Astrocyte of the cerebellum (primary cell): ENCODE data around the gene MN1.
"Not testable (repeated sequence)": the region's sequence is repeated elsewhere in the genome, so short reads cannot be mapped to it uniquely, and the experiment has no call there.

ENCODE experiments used
- DNase-seq: peaks from one replicate; pipeline ENCODE4 v3.0.0-alpha.2; 2011; ENCODE audit warnings: low read depth
- H3K4me3 ChIP-seq: 2 replicates; pipeline ENCODE4 v1.5.1; 2011; ENCODE audit warnings: mild to moderate bottlenecking, low read depth, low read length, moderate library complexity
- in situ Hi-C: cut with HindIII; loops from 2 replicates; pipeline ENCODE4 v1.10.0; 2017; ENCODE audit warnings: low sequenced_read_pairs
- TF ChIP-seq, protein P1 (sequence below): IDR thresholded peaks from 2 replicates; pipeline ENCODE4 v1.5.1; 2012; ENCODE audit warnings: low read length, low read depth, moderate library complexity, mild to moderate bottlenecking; ENCODE audit errors: missing control alignments

Gene MN1

GRCh38 chr22:27745809-27746208, 55.7 kb downstream of the MN1 start:
- no peak for DNase-seq
- in situ Hi-C loops = no loop called here
- TF ChIP-seq, protein P1, sequence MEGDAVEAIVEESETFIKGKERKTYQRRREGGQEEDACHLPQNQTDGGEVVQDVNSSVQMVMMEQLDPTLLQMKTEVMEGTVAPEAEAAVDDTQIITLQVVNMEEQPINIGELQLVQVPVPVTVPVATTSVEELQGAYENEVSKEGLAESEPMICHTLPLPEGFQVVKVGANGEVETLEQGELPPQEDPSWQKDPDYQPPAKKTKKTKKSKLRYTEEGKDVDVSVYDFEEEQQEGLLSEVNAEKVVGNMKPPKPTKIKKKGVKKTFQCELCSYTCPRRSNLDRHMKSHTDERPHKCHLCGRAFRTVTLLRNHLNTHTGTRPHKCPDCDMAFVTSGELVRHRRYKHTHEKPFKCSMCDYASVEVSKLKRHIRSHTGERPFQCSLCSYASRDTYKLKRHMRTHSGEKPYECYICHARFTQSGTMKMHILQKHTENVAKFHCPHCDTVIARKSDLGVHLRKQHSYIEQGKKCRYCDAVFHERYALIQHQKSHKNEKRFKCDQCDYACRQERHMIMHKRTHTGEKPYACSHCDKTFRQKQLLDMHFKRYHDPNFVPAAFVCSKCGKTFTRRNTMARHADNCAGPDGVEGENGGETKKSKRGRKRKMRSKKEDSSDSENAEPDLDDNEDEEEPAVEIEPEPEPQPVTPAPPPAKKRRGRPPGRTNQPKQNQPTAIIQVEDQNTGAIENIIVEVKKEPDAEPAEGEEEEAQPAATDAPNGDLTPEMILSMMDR = no peak

GRCh38 chr22:27745154-27745553, 56.4 kb downstream of the MN1 start:
- no peak for DNase-seq
- TF ChIP-seq, protein P1 = no peak
- in situ Hi-C loops = no loop called here
- H3K4me3 ChIP-seq = no peak overlapping the region

More at GRCh38 chr22:27745809-27746208, 55.7 kb downstream of the MN1 start:
- no peak overlapping the region for H3K4me3 ChIP-seq

GRCh38 chr22:27744078-27744477, 57.5 kb downstream of the MN1 start:
- H3K4me3 ChIP-seq, in situ Hi-C loops, DNase-seq: not testable (repeated sequence)

GRCh38 chr22:27740202-27740748, 61.3 kb downstream of the MN1 start:
- in situ Hi-C loops = no loop called here
- H3K4me3 ChIP-seq = no peak overlapping the region
- TF ChIP-seq, protein P1 = no peak
- DNase-seq = no peak

- in situ Hi-C loops = no loop called here
- DNase-seq = no peak
- TF ChIP-seq, protein P1 = no peak
- H3K4me3 ChIP-seq = no peak overlapping the region
Measured at GRCh38 chr22:27737521-27737920, 64.0 kb downstream of the MN1 start.

- TF ChIP-seq, protein P1 = no peak
- no peak overlapping the region for H3K4me3 ChIP-seq
- in situ Hi-C loops = no loop called here
- DNase-seq = no peak
Measured at GRCh38 chr22:27734066-27734465, 67.5 kb downstream of the MN1 start.

GRCh38 chr22:27732841-27733240, 68.7 kb downstream of the MN1 start:
- no peak overlapping the region for H3K4me3 ChIP-seq
- no peak for DNase-seq
- TF ChIP-seq, protein P1 = no peak
- in situ Hi-C loops = no loop called here
